HG03457 (cell line): ENCODE data around the gene HRH2.
"Not testable (repeated sequence)": the region's sequence is repeated elsewhere in the genome, so short reads cannot be mapped to it uniquely, and the experiment has no call there.

Experiments
- ATAC-seq: cut with Tn5 transposase; IDR thresholded peaks from one replicate; pipeline ENCODE4 v1.9.1; 2021; ENCODE audit warnings: moderate number of reproducible peaks; ENCODE audit not compliant: unreplicated experiment

Gene HRH2

DNA sequence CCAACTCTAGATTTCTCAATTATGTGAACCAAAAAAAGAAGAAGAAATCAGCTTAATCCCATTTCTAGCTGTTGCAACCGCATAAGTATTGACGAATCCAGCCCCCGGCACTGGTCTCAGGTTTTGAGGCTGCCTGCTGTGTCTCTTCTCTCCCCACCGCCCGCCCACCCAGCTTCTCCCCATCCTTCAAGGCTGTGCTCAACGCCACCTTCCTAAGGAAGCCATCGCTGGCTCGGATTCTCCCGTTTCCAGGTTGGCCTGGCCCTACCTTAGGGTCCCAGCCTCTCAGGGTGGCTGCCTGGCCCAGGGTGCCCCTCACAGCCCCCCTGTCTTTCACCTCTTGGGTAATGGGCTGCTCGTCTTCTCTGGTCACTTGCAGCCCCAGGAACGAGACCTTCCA, 77.8 kb downstream of the HRH2 start:
- ATAC-seq, result no peak

DNA sequence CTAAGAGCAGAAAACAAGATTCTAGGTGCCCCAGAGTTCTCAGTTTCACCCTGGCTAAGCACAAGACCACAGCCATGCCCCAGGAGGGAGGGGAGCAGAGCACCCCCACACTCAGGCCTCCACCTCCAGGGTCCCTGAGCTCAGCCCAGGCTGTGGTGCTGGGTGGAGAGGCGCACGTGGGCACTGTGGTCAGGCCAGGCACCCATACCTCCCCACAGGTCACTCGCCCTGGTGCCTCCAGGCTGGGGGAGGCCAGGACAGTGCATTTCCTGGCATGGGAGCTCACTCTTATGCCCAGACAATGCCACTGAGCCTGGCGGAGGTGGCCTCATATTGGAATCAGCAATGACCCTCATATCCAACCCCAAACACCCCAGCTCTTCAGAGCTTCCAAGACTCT, 78.8 kb downstream of the HRH2 start:
- no peak for ATAC-seq

DNA sequence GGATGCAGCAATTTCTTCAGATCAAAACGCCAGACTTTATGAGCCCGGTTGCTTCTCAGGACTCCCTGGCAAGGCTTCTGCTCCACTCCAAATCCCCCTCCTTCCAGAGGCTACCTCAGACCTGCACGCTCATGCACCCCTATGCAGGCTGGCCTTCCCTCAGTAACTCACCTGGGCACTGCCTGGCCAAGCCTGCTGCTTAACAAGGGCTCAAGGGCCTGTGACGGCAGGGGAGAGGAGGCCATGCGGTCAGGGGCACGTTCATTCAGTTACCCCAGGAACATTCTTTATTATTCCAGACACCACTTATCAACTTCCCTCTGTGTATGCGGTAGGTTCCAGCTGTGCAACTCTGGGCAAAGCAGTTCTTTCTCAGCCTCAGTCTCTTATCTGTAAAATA, 79.6 kb downstream of the HRH2 start:
- ATAC-seq, result no peak

DNA sequence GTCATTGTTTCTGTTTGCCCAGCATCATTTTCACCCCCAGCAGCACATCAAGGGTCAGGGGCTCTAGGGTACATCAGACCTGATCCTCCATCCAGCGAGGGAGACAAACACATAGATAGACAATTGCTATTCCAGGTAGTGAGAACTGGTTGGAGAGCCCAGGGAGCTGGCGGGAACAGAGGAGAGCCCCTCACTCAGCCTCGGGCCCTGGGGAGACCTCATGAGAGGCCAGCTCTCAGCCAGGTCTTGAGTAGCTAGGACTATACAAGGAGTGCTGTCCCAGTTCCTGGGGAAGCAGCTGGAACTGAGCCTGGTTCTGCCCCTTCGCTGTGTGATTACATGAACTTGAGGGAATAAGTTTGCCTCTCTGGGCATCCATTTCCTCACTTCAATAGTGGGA, 80.3 kb downstream of the HRH2 start:
- no peak for ATAC-seq

DNA sequence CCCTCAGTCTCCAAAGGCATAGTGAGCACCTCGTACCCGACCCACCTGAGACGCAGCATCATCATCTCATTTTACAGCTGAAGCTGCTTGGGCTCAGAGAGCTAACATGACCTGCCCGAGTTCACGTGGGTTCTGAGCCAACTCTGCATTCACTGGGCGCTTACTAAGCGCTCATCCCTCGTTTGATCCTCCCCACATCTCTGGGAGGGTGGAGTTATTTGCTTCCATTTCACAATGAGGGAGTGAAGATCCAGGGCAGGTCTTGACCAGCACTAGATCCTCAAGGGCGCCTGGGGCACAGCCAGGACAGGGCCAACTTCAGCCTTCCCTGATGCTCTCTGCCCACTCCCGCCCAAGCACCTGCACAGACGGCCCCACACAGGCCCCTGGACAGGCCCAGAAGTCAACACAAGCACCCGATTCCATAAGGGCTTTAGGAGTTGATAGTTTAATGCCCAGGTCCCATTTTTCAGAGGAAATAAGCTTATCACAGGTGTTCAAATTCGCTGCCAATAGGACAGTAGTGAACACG, 80.8 kb downstream of the HRH2 start:
- ATAC-seq, result no peak

DNA sequence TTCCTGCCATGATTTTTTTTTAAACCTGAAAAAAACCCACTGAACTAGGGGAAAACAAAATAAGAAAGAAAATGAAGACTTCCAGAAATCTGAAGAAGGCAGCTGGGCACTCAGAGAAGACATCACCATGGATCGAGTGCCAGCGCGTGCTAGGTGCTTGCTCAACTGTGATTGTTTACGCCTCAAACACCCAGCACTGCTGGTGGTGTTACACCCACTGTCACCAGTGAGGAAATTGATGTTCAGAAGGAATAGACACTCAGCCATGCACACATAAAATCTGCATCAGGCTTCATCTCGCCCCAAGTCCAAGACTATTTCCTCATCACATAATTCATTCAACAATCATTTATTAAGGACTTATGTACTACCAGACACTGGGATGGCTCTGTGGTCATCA, 82.1 kb downstream of the HRH2 start:
- no peak for ATAC-seq

DNA sequence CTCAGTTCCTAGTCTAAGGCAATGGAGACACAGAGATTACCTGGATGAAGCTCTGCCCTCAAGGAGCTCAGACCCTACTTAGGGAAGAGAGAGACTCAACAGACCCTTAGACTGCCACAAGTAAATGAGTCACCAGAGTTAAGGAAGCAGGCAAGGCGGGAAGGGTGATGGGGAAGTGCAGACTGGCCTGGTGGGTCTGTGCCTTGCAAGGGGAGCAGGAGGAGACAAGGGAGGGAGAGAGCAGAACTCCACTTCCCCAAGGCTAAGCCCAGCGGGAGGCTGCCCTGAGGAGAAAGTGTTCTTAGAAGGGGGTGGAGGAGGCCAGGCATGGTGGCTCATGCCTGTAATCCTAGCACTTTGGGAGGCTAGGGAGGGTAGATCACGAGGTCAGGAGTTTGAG, 83.7 kb downstream of the HRH2 start:
- no peak for ATAC-seq

DNA sequence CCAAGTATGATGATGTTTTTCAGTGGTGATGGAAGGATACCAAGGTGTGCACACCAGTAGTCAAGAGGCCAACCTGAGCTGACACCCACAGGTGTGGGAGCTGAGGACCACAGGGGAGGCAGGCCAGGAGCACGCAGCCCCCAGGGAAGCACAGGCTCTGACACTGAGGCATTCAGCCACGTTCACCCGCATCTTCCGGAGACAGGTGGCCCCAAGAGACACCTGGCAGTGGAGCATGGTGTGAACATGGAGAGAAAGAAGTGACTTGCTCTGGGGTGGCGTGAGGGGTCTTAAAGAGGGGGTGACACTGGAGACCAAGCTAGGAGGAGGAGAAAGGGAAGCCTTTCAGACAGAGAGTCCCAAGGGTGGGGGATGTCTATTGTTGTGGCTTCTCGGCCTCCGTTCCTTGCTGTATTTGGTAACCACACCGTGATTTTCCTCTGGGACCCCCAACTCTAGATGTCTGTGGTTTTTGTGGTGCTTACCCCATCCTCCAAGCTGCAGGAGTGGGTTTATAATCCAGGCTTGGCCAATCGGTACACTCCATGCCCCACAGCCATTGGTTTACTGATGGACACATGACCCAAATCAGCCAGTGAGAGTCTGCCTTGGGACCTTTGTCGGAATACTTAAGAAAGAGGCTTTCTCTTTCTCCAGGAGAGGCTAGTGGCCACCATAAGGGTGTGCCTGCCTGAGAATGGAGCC, 84.6 kb downstream of the HRH2 start:
- no peak for ATAC-seq

DNA sequence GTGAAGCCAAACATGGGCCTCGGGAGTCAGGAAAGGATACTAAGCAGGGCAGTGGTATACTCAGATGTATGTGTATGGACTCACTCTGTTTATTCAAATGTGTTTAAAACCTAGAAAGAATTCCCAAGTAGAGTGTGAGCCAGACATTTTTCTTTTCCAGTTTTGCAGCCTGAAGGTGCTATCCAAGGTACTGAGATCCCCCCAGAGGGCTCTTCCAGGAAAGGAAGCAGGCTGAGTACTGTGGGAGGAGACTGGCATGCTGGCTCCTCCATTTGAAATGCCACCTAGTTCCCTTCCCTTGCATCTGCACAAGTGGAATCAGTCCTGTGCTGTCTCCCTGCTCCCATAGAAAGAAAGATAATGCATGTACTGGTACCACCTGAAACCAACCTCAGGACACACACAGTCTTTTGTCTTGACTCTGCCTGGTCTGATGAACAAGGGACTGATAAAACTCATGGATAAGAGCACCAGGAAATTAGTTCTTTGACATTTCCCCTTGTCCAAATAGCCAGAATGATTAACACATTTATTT, 85.9 kb downstream of the HRH2 start:
- ATAC-seq, result no peak

DNA sequence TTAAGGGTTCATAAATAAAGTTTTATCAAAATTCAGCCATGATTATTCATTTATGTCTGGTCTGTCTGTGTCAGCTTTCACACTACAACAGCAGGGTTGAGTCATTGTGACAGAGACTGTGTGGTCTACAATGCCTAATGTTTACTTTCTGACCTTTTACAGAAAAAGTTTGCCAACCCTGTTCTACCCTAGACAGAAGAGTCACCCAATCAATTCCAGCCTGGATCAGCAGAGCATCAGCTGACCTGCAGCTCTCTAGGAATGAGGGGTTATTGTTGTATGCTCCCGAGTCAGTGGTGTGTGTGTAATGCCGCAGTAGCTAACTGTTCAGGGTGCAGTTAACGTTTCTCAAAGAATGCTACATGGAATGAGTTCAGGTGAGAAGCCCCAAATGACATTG, 87.3 kb downstream of the HRH2 start:
- ATAC-seq, result no peak

DNA sequence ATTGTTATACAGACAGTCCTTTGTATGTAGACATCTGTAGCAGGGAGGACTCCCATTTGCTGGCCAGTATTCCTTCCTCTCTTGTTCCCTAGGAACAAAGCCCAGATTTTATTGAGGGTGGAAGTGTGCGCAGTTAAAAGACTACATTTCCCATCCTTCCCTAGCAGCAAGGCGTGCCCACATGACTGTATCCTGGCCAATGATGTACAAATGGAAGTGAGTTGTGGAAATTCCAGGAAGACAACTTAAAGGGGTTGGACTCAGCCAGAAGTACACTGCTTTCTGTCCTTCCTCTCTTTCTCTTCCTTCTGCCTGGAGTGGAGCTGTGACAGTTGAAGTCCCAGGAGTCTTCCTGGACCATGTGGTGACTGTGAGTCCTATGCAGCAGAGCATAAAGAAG, 89.0 kb downstream of the HRH2 start:
- ATAC-seq, result no peak

DNA sequence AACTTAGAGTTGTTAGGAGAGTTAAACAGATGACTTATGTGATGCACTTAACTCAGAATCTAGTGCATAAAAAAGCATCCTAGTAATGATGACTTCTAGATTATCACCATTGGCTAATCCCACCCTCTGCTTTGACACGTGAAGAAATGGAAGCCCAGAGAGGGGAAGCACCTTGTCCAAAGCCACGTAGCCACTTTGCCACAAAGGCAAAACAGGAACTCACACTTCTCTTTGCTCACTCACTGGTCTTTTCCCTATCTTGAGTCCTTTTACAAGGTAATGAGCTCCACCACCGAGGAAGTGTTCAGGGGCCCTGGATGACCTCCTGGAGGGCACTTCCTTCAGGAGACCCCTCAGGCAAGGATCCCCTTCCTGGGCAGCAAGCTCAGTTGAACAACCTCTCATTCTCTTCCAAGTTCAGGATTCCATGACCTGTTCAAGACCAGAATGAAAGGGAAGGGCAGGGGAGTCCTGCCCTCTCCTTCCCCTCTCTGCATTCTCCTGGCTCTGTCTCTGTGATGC, 89.7 kb downstream of the HRH2 start:
- no peak for ATAC-seq

DNA sequence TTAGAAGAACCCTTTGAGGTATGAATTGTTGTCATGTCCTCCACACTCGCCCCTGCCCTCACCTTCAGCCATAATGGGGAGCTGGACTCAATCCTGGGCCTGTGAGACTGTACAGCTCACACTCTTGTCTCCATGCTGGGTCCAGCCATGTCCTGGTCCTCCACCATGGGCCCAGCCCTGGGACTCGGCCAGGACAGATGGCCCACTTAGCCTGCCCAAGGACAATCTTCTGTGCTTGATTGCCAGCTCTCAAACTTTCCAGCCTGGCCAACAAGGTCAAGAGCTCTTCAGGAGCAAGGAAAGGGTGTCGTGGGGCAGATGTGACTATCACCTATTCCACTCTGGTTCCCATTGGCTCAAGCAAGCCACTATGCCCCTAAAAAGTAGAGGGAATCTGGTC, 90.8 kb downstream of the HRH2 start:
- no peak for ATAC-seq

DNA sequence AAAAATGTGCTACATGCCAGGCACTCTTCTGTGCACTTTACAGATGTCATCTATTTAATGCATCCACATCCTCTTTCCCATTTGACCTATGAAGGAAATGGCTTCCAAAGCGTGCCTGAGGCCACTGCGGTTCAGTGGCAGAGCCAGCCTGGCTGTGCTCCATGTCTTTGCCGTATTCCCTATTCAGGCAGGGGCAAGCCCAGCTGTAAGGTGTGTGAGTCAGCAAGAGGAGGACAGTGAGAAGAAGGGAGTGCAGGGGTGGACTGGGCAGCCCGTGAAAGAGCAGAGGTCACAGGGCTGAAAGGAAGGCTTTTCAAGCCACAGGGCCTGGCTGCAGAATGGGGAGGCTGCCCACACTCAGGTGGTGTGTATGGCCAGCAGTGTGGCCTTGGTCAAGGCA, 91.7 kb downstream of the HRH2 start:
- ATAC-seq, result no peak

DNA sequence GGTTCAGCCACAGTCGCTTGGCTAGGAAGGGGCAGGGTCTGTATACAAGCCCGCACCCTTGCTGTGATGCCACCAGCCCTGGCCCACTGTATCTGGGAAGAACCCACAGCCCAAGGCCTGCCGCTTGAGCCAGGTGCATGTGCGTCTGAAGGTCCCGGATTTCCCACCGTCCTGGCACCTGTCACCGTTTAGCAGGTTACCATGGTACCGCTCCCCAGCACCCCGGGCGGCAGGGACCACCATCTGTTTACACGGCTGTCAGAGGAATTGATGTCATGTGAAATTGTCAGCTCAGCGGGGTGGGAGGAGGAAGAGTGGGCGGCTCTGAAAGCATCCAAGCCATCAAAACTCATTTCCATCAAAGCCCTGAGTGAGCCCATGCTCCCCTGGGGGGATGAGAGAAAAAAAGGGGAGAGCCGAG, 92.7 kb downstream of the HRH2 start:
- ATAC-seq, result no peak

DNA sequence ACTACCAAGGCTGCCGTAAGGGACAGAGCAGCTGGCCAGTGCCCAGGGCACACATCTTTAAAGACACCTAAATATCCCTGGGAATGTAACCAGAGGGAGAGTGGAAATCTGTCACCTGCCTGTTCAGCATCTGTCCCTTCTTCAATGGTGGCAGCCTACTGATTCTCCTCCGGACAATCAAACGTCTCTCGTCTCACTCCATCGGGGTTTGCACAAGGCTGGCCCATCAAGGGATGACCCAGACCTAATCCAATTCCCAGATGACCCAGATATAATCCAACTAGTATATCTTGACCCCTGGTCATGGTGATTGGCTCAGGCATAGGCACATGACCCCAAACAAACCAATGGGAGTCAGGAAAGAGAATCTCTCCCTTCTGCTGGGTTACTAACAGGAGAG, 93.5 kb downstream of the HRH2 start:
- no peak for ATAC-seq

DNA sequence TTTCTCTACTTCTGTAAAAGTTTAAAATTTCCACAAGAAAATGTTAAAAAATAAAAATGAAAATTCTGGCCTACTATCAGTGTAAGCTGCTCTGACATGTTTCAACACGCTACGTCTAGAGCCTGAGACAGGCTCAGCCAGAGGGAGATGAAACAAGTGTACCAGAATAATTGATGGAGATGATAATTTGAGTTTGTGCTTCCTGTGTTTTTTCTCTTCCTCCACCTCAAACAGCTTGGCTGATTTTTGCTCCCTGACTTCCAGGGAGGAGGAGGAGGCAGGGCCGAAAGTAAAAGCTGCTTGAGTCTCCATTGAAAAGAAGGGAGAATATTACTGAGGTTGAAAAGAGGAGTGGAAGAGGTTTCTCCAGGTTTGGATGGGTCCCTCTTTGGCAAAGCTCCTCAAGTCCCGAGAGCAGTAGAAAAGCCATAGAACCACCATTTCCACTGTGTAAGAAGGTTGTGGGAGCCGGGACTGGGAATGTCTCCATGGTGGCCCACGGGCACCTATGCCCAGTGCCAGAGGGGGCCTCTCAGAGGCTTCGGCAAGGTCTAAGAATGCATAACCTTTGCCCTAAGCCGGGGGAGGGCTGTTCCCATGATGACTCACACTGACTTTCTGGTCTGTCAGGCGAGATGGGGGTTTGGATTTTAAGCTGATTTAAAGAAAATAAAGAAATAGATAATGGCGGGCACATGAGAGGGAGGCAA, 95.1 kb downstream of the HRH2 start:
- no peak for ATAC-seq

DNA sequence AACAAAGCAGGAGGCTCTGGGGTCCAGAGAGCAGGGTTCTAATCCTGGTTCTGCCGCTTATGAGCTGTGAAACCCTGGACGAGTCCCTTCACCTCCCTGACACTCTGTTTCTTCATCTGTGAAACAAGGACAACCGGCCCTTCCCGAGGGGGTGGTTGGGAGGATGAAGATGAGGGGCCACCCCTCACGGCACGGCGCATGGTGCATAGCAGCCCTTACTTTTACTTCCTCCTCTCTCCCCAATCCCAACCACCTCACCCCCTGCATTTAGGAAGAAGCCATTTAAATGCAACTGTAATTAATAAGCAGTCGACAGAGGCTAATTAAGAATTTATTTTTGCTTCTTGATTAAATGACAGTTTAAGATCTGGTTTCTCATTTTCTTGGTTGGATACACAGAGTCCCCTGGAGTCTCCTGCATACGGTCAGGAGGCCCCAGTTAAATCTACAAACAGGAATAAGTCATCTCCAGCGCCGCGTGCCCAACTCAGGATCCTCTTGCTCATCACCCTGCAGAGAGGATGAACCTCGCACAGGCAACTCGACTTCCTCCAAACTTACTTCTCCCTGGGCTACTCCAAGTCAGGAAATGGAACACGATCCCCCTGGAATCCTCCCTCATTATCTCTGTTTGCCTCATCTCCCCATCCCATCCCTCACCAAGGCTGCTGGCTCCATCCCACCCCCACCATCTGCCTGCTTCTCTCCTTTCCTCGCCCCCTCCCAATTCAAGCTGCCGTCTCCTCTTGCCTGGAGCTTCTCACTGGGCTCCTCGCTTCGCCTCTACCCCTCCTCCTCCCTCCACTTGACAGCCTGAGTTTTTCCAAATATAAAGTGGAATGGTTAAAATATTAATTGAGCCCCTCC, 95.9 kb downstream of the HRH2 start:
- ATAC-seq, result no peak

DNA sequence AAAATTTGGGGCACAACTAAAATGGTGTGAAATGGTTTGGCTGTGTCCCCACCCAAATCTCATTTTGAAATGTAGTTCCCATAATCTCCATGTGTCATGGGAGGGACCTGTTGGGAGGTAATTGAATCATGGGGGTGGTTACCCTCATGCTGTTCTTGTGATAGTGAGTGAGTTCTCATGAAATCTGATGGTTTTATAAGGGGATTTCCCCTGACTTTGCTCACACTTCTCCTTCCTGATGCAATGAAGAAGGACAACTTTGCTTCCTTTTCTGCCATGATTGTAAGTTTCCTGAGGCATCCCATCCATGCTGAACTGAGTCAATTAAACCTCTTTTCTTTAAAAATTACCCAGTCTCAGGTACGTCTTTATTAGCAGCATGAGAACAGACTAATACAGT, 102.1 kb downstream of the HRH2 start:
- not testable (repeated sequence) for ATAC-seq
